Memory B cell (primary cell): ENCODE measurements around the gene KRR1.
"Not testable (repeated sequence)": the region's sequence is repeated elsewhere in the genome, so short reads cannot be mapped to it uniquely, and the experiment has no call there.

ENCODE experiments used
- ATAC-seq: fragments of 150-1000 bp; cut with Tn5 transposase; 2 replicates; pipeline ENCODE4 v1.10.0; 2021; ENCODE audit warnings: low read depth, mild to moderate bottlenecking, moderate library complexity
- DNase-seq, 2 donors: peaks; one replicate each; pipeline ENCODE4 v3.0.0; 2022; ENCODE audit warnings: low spot score in 2 of 2
- H3K27ac Mint-ChIP-seq: one replicate; pipeline ENCODE4 v1.8.0; 2022; ENCODE audit warnings: mild to moderate bottlenecking, moderate library complexity, mixed read lengths
- H3K27me3 Mint-ChIP-seq: one replicate; pipeline ENCODE4 v1.8.0; 2022; ENCODE audit warnings: mixed read lengths
- H3K36me3 Mint-ChIP-seq: one replicate; pipeline ENCODE4 v1.8.0; 2022; ENCODE audit warnings: mild to moderate bottlenecking, mixed read lengths
- H3K4me1 Mint-ChIP-seq: one replicate; pipeline ENCODE4 v1.8.0; 2022; ENCODE audit warnings: mixed read lengths
- H3K4me3 Mint-ChIP-seq: one replicate; pipeline ENCODE4 v1.8.0; 2022; ENCODE audit warnings: mild to moderate bottlenecking, moderate library complexity, mixed read lengths
- H3K9me3 Mint-ChIP-seq: one replicate; pipeline ENCODE4 v1.8.0; 2022; ENCODE audit warnings: mixed read lengths

The KRR1 gene

DNA sequence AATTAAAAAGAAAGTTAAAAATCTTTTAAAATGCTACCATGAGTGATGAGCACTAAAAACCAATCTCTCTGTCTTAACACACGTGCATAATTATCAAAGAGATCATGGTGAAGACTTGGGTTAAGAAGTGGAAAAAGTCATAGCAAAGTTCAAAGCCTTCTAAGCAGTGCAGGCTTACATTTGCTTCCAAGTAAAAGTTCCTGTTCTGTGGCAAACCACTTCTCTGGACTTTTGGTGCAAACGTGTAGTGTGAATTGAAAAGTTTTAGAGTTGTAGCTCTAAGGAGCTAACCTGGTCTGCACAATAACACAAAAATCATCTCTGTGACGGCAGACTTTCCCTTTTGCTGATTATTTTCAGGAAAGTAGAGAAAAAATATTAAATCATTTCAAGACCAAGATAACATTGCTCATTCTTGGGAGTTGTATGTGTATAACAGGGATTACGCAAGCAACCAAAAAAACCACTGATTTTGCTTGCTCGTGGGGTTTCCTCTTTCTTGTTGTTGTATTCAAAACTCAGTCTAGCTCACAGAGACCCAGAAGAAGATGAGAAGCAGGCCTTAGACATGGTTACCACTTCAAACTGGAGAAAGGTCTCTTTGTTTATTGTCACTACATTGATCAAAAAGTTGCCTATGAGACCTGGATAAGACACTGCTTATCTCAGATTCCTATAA, 33.2 kb downstream of the KRR1 start:
- peak overlapping the region; percentile 12 for H3K4me3 Mint-ChIP-seq
- ATAC-seq (peak; percentile 54), DNase-seq (no peak)
- H3K36me3 Mint-ChIP-seq = peaks cover 4% of the 10 kb centered on the region
- H3K9me3 Mint-ChIP-seq = no peaks in the 10 kb centered on the region
- H3K27ac Mint-ChIP-seq = peak overlapping the region; percentile 97
- no peaks in the 10 kb centered on the region for H3K27me3 Mint-ChIP-seq
- H3K4me1 Mint-ChIP-seq = peaks cover 36% of the 10 kb centered on the region

GRCh38 chr12:75477137-75477536, 34.3 kb downstream of the KRR1 start:
- Mint-ChIP-seq H3K36me3 (no peaks in the 10 kb centered on the region), H3K27ac (peak overlapping the region; percentile 35), H3K4me1 (peaks cover 36% of the 10 kb centered on the region), H3K27me3 (no peaks in the 10 kb centered on the region), H3K4me3 (peak overlapping the region; percentile 4), H3K9me3 (no peaks in the 10 kb centered on the region)
- no peak for ATAC-seq
- DNase-seq = no peak

- Mint-ChIP-seq H3K4me1 (peaks cover 37% of the 10 kb centered on the region), H3K9me3 (no peaks in the 10 kb centered on the region), H3K27ac (no peak overlapping the region), H3K27me3 (no peaks in the 10 kb centered on the region), H3K4me3 (no peak overlapping the region), H3K36me3 (no peaks in the 10 kb centered on the region)
- ATAC-seq = no peak
- DNase-seq = no peak
Observed at GRCh38 chr12:75476071-75476470, 35.3 kb downstream of the KRR1 start.

GRCh38 chr12:75474116-75474515, 37.3 kb downstream of the KRR1 start:
- Mint-ChIP-seq H3K27me3 (no peaks in the 10 kb centered on the region), H3K36me3 (peaks cover 2% of the 10 kb centered on the region), H3K4me3 (no peak overlapping the region), H3K9me3 (peaks cover 1% of the 10 kb centered on the region), H3K4me1 (peaks cover 33% of the 10 kb centered on the region), H3K27ac (no peak overlapping the region)
- DNase-seq (no peak), ATAC-seq (no peak)

- peak in 1 of 2 donors; percentile 42 for DNase-seq
Observed at GRCh38 chr12:75471902-75472890, 39.2 kb downstream of the KRR1 start.

DNA sequence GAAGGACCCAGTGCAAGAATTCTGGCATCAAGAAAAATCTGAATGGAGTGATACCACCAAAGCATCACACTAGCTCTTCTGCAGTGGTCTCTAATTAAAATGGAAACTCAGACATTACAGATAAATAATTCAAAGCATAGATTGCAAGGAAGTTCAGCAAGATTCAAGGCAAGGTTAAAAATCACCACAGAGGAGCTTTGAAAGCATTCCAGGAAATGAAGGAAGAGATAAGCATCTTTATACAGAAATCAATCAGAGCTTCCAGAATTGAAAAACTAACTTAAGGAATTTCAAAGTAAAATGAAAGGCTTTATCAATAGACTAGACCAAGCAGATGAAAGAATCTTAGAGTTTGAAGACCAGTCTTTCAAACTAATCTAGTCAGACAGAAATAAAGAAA, 51.2 kb downstream of the KRR1 start:
- Mint-ChIP-seq H3K36me3 (peaks cover 5% of the 10 kb centered on the region), H3K4me3 (no peak overlapping the region), H3K9me3 (peaks cover 12% of the 10 kb centered on the region), H3K27me3 (peaks cover 2% of the 10 kb centered on the region), H3K4me1 (no peaks in the 10 kb centered on the region), H3K27ac (no peak overlapping the region)
- DNase-seq (no peak), ATAC-seq (no peak)

More at GRCh38 chr12:75471902-75472890, 39.2 kb downstream of the KRR1 start:
- Mint-ChIP-seq H3K27me3 (peaks cover 2% of the 10 kb centered on the region), H3K27ac (peak overlapping the region; percentile 81), H3K4me3 (peak overlapping the region; percentile 56), H3K9me3 (peaks cover 1% of the 10 kb centered on the region), H3K36me3 (peaks cover 2% of the 10 kb centered on the region), H3K4me1 (peaks cover 30% of the 10 kb centered on the region)
- peak; percentile 99 for ATAC-seq

- H3K4me3 Mint-ChIP-seq = no peak overlapping the region
- H3K9me3 Mint-ChIP-seq = peaks cover 12% of the 10 kb centered on the region
- H3K36me3 Mint-ChIP-seq = peaks cover 5% of the 10 kb centered on the region
- no peak for DNase-seq
- no peaks in the 10 kb centered on the region for H3K4me1 Mint-ChIP-seq
- no peak for ATAC-seq
- peaks cover 2% of the 10 kb centered on the region for H3K27me3 Mint-ChIP-seq
- no peak overlapping the region for H3K27ac Mint-ChIP-seq
Observed at GRCh38 chr12:75459755-75460154, 51.7 kb downstream of the KRR1 start.

- H3K4me1 Mint-ChIP-seq, ATAC-seq, H3K27ac Mint-ChIP-seq, H3K4me3 Mint-ChIP-seq, H3K36me3 Mint-ChIP-seq, H3K27me3 Mint-ChIP-seq, DNase-seq: not testable (repeated sequence)
- peaks cover 12% of the 10 kb centered on the region for H3K9me3 Mint-ChIP-seq
Observed at GRCh38 chr12:75457866-75458265, 53.5 kb downstream of the KRR1 start.

DNA sequence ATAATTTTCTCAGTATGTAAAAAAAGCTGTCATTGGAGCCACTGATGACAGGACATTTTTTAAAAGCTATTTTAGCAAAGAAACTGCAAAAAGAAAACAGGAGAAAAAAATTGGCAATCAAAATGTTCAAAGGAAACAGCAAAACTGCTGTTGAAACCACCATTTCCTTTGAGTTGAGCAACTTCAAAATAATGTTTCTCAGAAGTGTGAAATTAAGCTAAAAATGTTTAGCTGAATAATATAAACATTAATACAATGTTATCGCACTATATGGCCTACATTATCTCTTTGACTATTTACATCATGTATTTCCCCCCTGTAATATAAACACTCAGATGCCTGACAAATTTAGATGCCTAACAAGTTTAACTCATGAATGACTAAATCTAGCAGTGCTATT, 54.2 kb downstream of the KRR1 start:
- ATAC-seq (no peak), DNase-seq (no peak)
- Mint-ChIP-seq H3K4me1 (no peaks in the 10 kb centered on the region), H3K9me3 (peaks cover 12% of the 10 kb centered on the region), H3K36me3 (peaks cover 5% of the 10 kb centered on the region), H3K27me3 (no peaks in the 10 kb centered on the region), H3K4me3 (no peak overlapping the region), H3K27ac (no peak overlapping the region)

GRCh38 chr12:75455839-75456238, 55.6 kb downstream of the KRR1 start:
- Mint-ChIP-seq H3K27me3 (no peaks in the 10 kb centered on the region), H3K9me3 (peaks cover 12% of the 10 kb centered on the region), H3K4me1 (no peaks in the 10 kb centered on the region), H3K4me3 (no peak overlapping the region), H3K27ac (no peak overlapping the region), H3K36me3 (peaks cover 5% of the 10 kb centered on the region)
- ATAC-seq = no peak
- DNase-seq = no peak

DNA sequence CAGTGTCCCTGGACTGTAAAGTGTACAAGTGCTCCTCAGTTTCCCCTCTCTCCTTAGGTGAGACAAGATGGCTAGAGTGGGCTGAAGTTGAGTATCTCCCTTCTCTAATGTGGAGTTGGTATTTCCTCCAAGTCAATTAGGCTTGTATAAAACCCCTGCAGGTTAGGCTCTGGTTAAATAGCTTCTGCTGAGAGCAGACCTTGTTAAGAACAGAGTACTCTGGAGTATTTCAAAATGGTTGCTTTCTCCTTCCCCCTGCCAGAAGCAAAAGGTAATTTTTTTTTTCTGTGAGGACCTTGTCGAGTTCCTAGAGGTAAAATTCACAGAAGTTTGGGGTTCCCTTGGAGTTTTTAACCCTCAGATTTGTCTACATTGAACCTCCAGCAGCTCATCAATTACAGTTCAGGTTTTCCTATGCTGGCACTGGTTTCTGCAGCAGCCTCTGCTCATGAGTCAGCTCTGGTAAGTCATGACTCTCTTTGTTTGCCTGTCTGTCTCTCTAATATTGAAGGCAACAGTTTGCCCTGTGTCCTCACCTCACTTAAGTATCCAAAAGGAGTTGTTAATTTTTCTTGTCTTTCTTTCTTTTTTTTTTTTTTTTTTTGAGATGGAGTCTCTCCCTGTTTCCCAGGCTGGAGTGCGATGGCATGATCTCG, 58.6 kb downstream of the KRR1 start:
- Mint-ChIP-seq H3K4me1 (no peaks in the 10 kb centered on the region), H3K9me3 (peaks cover 5% of the 10 kb centered on the region), H3K27ac (no peak overlapping the region), H3K36me3 (peaks cover 5% of the 10 kb centered on the region), H3K27me3 (no peaks in the 10 kb centered on the region), H3K4me3 (no peak overlapping the region)
- DNase-seq = no peak
- no peak for ATAC-seq

- DNase-seq (no peak), ATAC-seq (no peak)
- Mint-ChIP-seq H3K9me3 (no peaks in the 10 kb centered on the region), H3K4me1 (no peaks in the 10 kb centered on the region), H3K27me3 (peaks cover 2% of the 10 kb centered on the region), H3K4me3 (no peak overlapping the region), H3K36me3 (no peaks in the 10 kb centered on the region), H3K27ac (no peak overlapping the region)
Observed at GRCh38 chr12:75447691-75448393, 63.6 kb downstream of the KRR1 start.

DNA sequence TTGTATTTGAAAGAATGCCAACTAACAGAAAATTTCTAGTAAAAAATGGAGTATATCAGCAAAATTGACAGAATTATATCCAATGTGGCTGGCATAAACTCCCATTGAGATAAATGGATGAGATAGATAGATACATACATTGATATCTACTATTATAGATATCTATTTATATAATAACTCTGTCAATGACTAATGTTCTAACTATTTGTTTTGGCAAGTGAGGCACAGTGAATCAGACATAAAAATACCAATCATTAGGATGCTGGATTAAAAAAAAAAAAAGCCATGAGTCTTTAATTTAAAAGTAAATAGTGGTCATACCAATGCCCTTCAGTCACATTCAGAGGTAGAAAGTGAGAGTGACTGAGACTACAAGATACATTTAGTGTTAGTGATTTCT, 64.6 kb downstream of the KRR1 start:
- Mint-ChIP-seq H3K27ac (no peak overlapping the region), H3K36me3 (no peaks in the 10 kb centered on the region), H3K4me1 (no peaks in the 10 kb centered on the region), H3K9me3 (no peaks in the 10 kb centered on the region), H3K27me3 (peaks cover 4% of the 10 kb centered on the region), H3K4me3 (no peak overlapping the region)
- no peak for DNase-seq
- ATAC-seq = no peak
